ENCODE results near the gene EMX1. TPM values are rescaled to one million over a fixed set of nuclear protein-coding genes. Genes with fewer than 3 reads are reported as not detected.

The EMX1 gene
- total RNA-seq, 4 donors from 2014 or later = 0.38 to 4.0 TPM; not detected in 2

GRCh38 chr2:72932805-72933204 is 15.5 kb downstream of the EMX1 start:
- DNase-seq (ENCODE audit: low spot score) = no peak
- ATAC-seq (ENCODE audit: low FRiP score) = no peak
- TF ChIP-seq CTCF (IDR thresholded peaks at IDR 0.05) = no peak

- DNase-seq (ENCODE audit: low spot score) (no peak), ATAC-seq (ENCODE audit: low FRiP score) (no peak)
- no peak for TF ChIP-seq CTCF (IDR thresholded peaks at IDR 0.05)
Measured at GRCh38 chr2:72933207-72933606, 15.9 kb downstream of the EMX1 start.

- no peak for TF ChIP-seq CTCF (IDR thresholded peaks at IDR 0.05)
- no peak for DNase-seq (ENCODE audit: low spot score)
- ATAC-seq (ENCODE audit: low FRiP score) = no peak
Measured at GRCh38 chr2:72933646-72934151, 16.4 kb downstream of the EMX1 start.

GRCh38 chr2:72934683-72935610 is 17.6 kb downstream of the EMX1 start:
- no peak for DNase-seq (ENCODE audit: low spot score)
- no peak for ATAC-seq (ENCODE audit: low FRiP score)
- no peak for TF ChIP-seq CTCF (IDR thresholded peaks at IDR 0.05)

GRCh38 chr2:72935611-72935957 is 18.3 kb downstream of the EMX1 start:
- no peak for DNase-seq (ENCODE audit: low spot score)
- no peak for ATAC-seq (ENCODE audit: low FRiP score)
- no peak for TF ChIP-seq CTCF (IDR thresholded peaks at IDR 0.05)

- DNase-seq (ENCODE audit: low spot score) = no peak
- ATAC-seq (ENCODE audit: low FRiP score) = no peak
- TF ChIP-seq CTCF (IDR thresholded peaks at IDR 0.05) = no peak
Measured at GRCh38 chr2:72936660-72937355, 19.5 kb downstream of the EMX1 start.
